ENCODE results near the gene ITGA5.

The ITGA5 gene

DNA sequence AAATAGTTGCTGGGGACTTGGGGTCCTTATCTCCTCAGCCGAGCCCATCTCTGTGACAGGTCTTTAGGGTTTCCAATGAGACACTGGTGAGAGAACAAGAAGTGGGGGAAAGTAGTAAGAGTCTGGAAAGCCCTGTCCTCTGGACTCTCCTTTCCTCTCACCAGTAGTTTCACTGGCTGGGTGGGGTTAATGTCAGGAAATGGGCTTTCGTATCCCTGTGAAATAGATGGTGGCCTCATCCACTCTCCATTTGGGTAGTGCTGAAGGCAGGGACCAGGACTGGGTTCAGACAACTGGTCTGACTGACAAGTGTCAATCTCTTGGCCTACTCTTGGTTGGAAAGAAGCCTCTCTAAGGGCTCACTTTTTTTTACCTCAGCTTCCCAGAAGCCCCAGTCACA, 42.1 kb downstream of the ITGA5 start:
- CTCF ChIA-PET: no interaction called here
- DNase-seq (ENCODE audit: extremely low spot score): no peak
- TF ChIP-seq BHLHE40 (IDR thresholded peaks at IDR 0.05; ENCODE audit: borderline replicate concordance): no peak
- TF ChIP-seq TARDBP (IDR thresholded peaks at IDR 0.05): no peak
- no peak for TF ChIP-seq LEF1 (IDR thresholded peaks at IDR 0.05; ENCODE audit: borderline replicate concordance)
- TF ChIP-seq FOXA1 (IDR thresholded peaks at IDR 0.05): no peak
- no peak for TF ChIP-seq FOXM1 (IDR thresholded peaks at IDR 0.05; ENCODE audit: borderline replicate concordance)
- no peak for TF ChIP-seq HDGF (IDR thresholded peaks at IDR 0.05; ENCODE audit: borderline replicate concordance)
- no peak for TF ChIP-seq SUZ12 (IDR thresholded peaks at IDR 0.05)
- TF ChIP-seq, protein P1, sequence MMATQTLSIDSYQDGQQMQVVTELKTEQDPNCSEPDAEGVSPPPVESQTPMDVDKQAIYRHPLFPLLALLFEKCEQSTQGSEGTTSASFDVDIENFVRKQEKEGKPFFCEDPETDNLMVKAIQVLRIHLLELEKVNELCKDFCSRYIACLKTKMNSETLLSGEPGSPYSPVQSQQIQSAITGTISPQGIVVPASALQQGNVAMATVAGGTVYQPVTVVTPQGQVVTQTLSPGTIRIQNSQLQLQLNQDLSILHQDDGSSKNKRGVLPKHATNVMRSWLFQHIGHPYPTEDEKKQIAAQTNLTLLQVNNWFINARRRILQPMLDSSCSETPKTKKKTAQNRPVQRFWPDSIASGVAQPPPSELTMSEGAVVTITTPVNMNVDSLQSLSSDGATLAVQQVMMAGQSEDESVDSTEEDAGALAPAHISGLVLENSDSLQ (IDR thresholded peaks at IDR 0.05): no peak
- TF ChIP-seq ELF4 (IDR thresholded peaks at IDR 0.05): no peak
- TF ChIP-seq ARNT (IDR thresholded peaks at IDR 0.05): no peak
- TF ChIP-seq CTBP1 (IDR thresholded peaks at IDR 0.05; ENCODE audit: borderline replicate concordance): no peak
- TF ChIP-seq SP1 (IDR thresholded peaks at IDR 0.05): no peak
- no peak for TF ChIP-seq FOXK2 (IDR thresholded peaks at IDR 0.05)
- TF ChIP-seq L3MBTL2 (conservative IDR thresholded peaks at IDR 0.05): no peak
- no peak for TF ChIP-seq ZNF384 (IDR thresholded peaks at IDR 0.05)
- POLR2A ChIA-PET: no interaction called here

DNA sequence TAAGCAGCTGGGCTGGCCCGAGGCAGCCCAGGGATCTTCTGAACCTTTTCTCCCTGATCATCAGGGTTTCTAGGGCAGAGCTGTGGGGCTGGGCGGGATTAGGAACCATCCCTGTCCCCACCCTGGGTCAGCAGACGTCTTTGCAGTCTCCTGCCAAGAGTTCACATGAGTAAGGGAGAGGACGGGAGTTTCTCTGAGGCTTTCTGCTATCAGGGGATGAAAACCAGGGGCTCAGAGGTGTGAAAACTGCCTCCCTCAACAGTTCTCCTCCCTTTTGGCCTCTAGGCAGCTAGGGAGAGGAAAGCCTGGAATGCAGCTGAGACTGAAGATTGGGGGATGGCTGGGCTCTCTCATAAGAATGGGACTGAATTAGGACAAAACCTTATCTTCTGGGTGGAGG, 42.5 kb downstream of the ITGA5 start:
- TF ChIP-seq ELF4 (IDR thresholded peaks at IDR 0.05) (no peak), ARNT (IDR thresholded peaks at IDR 0.05) (no peak), HDGF (IDR thresholded peaks at IDR 0.05; ENCODE audit: borderline replicate concordance) (no peak)
- POLR2A ChIA-PET: no interaction called here
- CTCF ChIA-PET: no interaction called here
- no peak for DNase-seq (ENCODE audit: extremely low spot score)

DNA sequence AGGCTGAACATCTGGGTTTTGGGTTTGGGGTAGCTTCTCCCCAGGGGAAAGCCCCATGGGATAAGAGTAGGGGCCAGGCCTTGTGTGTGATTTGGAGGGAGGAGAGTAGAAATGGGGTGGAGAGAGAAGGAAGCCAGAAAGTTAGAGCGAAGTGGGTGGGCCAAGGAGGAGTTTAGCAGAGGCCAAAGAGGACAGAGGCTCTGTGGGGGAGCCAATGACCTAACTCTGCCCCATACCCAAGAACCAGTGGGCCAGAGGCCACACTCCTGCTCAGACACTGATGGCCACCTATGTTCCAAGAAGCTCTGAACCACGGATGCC, 43.8 kb downstream of the ITGA5 start:
- ChIA-PET CTCF (no interaction called here), POLR2A (interaction anchor here (1.8 kb wide), 1 partner anchor 95 kb away, joined by 6 read pairs; the partner anchor contains the start of gene CBX5)
- TF ChIP-seq, protein P1 (IDR thresholded peaks at IDR 0.05): no peak
- TF ChIP-seq SP1 (IDR thresholded peaks at IDR 0.05) (no peak), FOXA1 (IDR thresholded peaks at IDR 0.05) (no peak), LEF1 (IDR thresholded peaks at IDR 0.05; ENCODE audit: borderline replicate concordance) (no peak), ELF4 (IDR thresholded peaks at IDR 0.05) (no peak), CTBP1 (IDR thresholded peaks at IDR 0.05; ENCODE audit: borderline replicate concordance) (no peak), SUZ12 (IDR thresholded peaks at IDR 0.05) (no peak), TARDBP (IDR thresholded peaks at IDR 0.05) (no peak), L3MBTL2 (conservative IDR thresholded peaks at IDR 0.05) (no peak)
- DNase-seq (ENCODE audit: extremely low spot score): no peak

GRCh38 chr12:54374562-54375258, 44.4 kb downstream of the ITGA5 start:
- DNase-seq (ENCODE audit: extremely low spot score): no peak

GRCh38 chr12:54373649-54374561, 45.2 kb downstream of the ITGA5 start:
- POLR2A ChIA-PET: interaction anchor here (1.8 kb wide), 1 partner anchor 94 kb away, joined by 6 read pairs; the partner anchor contains the start of gene CBX5
- TF ChIP-seq HDGF (IDR thresholded peaks at IDR 0.05; ENCODE audit: borderline replicate concordance): no peak
- no peak for TF ChIP-seq CTBP1 (IDR thresholded peaks at IDR 0.05; ENCODE audit: borderline replicate concordance)
- no peak for TF ChIP-seq FOXM1 (IDR thresholded peaks at IDR 0.05; ENCODE audit: borderline replicate concordance)
- TF ChIP-seq FOXA1 (IDR thresholded peaks at IDR 0.05): no peak
- TF ChIP-seq, protein P1 (IDR thresholded peaks at IDR 0.05): no peak
- no peak for TF ChIP-seq SP1 (IDR thresholded peaks at IDR 0.05)
- TF ChIP-seq ELF4 (IDR thresholded peaks at IDR 0.05): no peak
- TF ChIP-seq NFRKB (IDR thresholded peaks at IDR 0.05): no peak
- TF ChIP-seq SUZ12 (IDR thresholded peaks at IDR 0.05): no peak
- TF ChIP-seq L3MBTL2 (conservative IDR thresholded peaks at IDR 0.05): no peak
- no peak for TF ChIP-seq ZNF384 (IDR thresholded peaks at IDR 0.05)
- no peak for TF ChIP-seq TARDBP (IDR thresholded peaks at IDR 0.05)
- no peak for TF ChIP-seq FOXK2 (IDR thresholded peaks at IDR 0.05)
- TF ChIP-seq BHLHE40 (IDR thresholded peaks at IDR 0.05; ENCODE audit: borderline replicate concordance): no peak
- TF ChIP-seq LEF1 (IDR thresholded peaks at IDR 0.05; ENCODE audit: borderline replicate concordance): no peak
- no peak for DNase-seq (ENCODE audit: extremely low spot score)
- CTCF ChIA-PET: no interaction called here

More at GRCh38 chr12:54374562-54375258, 44.4 kb downstream of the ITGA5 start:
- TF ChIP-seq ELF4 (IDR thresholded peaks at IDR 0.05): no peak
- TF ChIP-seq, protein P1 (IDR thresholded peaks at IDR 0.05): peak; percentile 44
- ChIA-PET POLR2A (interaction anchor here (1.8 kb wide), 1 partner anchor 95 kb away, joined by 6 read pairs; the partner anchor contains the start of gene CBX5), CTCF (no interaction called here)

Data from HEK293T (cell line).